GM04504 (cell line): ENCODE data around the gene CENPN.

Source experiments
- DNase-seq: peaks from one replicate; pipeline ENCODE4 v3.0.0-alpha.2; 2012; ENCODE audit warnings: low read depth

CENPN gene

GRCh38 chr16:81006813-81007695 is at the start of gene CENPN, which contains the start of gene CMC2:
CENPN (plus strand) TSS chr16:81007214; CDS start chr16:81011940, 4,726 bp downstream.
CMC2 (minus strand) TSS chr16:81006885; CDS start chr16:80997394, 9,491 bp downstream.
- DNase-seq: peak; percentile 99

DNA sequence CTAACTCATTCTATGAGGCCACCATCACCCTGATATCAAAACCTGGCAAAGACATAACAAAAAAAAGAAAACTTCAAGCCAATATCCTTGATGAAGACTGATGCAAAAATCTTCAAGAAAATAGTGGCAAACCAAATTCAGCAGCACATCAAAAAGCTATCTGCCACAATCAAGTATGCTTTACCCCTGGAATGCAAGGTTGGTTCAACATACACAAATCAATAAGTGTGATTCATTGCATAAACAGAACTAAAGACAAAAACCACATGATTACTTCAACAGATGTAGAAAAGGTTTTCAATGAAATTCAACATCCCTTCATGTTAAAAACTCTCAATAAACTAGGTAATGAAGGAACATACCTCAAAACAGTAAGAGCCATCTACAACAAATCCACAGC is 48.7 kb upstream of the CENPN start:
- DNase-seq: no peak

- no peak for DNase-seq
These were observed 44.1 kb upstream of the CENPN start for GRCh38 chr16:80962879-80963278.

DNA sequence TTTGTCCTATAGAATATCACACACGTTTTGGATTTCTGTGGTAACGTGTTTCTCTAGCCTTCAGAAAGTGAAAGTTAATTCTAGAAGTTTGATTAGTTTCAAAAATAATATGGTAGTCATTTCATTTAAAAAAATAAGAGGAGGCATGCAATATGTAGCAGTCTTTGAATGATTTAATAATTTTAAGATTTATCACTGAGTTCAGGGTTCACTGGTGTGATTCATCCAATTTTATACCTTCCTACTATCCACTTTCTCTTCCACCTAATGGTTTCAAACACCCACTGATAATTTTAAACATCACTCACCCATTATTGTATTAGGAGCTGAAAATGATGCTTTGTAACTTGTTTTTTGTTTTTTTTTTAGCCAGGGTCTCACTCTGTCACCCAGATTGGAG is 42.7 kb upstream of the CENPN start:
- no peak for DNase-seq

- no peak for DNase-seq
These were observed 40.4 kb upstream of the CENPN start for GRCh38 chr16:80966617-80967016.

DNA sequence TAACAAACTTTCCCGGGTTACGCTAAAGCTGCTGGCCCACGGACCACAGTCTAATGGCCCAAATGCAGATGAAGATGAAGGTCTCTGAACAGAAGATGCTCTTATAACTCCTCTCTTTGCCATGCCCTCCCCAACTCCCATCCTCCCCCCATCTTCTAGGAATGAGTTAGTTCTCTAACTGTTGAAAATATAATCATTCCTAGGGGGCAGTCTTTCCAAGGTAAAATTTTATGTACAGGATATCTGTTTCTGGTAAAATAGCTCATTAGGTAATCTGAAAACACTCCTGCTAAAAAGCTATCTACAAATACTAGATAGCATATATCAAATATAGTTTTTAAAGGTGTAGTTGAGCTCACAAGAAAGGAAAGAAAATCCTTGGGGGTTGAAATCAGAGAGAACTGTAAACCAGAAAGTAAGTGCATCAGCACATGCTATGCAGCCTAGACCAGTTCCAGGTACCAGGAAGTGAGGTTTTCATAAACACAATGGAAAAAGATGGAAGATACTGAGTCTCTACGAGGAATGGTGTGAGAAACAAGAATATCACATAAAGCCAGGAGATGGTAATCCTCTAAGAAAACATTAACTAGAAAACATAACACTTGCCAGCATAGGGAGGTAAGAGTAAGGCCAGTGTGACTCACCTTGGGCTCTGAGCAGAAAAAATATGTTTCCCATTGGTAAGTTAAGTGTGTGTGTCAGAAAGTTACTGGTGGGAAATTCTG is 38.5 kb upstream of the CENPN start:
- peak; percentile 10 for DNase-seq

DNA sequence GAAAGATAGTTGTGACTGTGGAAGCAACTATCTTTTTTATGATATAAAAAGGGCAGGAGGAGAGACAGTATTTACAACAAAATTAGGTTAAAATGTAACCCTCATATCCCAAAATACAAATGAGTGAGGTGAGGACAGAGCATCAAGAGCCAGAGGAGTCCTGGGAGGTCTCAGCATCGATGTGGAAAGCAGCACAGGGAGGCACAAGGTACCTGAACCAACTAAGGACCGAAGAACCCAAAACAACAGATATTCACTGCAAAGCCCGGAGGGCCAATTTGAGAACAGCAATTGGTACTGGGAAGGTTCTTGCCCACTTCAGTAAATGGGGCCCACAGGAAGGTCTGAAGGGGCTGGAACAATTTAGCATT is 37.9 kb upstream of the CENPN start:
- DNase-seq: no peak

- no peak for DNase-seq
These were observed 35.2 kb upstream of the CENPN start for GRCh38 chr16:80971819-80972218.

GRCh38 chr16:80972611-80973010 is 34.4 kb upstream of the CENPN start:
- DNase-seq: no peak

DNA sequence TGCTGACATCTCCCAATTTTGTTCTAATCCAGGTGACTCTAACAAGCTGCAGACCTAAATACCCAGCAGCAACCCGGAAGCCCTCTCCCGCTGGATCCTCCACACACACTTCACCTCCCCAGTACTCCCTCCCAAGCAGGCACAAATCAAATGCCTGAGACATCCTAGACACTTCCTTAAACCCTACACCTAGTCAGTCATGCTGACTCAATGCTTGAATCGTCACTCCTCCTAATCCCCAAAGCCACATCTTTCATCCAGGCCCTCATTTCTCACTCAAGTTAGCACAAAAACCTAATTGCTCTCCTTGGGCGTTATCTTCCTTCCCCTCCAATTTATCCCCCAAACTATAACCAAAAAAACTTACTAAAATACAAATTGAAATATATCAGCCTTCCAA is 33.0 kb upstream of the CENPN start:
- DNase-seq: no peak

GRCh38 chr16:80974649-80975376 is 32.2 kb upstream of the CENPN start:
- DNase-seq: no peak

DNA sequence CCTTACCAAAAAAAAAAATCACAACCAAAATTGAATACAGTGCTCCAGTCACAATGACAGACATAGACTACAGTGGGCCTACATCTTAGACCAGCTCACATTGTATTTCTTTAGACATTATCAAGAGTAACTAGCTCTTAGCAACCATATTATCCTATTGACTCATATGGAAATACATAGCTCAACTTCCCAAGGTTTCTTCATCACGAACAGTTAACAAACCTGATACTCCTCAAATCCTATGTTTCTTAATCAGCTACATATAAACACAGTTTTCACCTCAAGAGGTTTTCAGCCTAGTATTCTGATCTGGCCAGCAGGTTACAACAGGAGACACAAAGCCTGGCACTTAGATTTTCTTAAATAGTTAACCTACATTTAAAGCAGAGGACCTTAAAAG is 30.1 kb upstream of the CENPN start:
- no peak for DNase-seq

DNA sequence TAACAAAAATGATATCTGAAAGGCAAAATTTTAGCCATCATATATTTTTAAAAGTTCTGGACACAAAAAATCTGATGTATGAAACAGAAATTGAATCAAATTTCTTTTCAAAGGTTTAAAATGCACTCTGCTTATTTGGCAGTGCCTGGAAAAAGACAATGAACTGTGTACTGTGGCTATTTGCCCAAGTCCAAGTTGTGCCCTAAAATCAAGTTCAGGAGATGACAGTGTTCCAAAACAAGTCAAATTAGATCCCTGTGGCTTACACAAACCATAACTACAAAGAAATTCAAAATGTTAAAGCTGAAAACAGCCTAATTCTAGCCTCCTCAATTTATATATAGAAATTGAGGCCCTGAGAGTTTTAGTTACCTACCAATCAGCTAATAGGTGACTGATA is 25.9 kb upstream of the CENPN start:
- no peak for DNase-seq

GRCh38 chr16:80982646-80983045 is 24.4 kb upstream of the CENPN start:
- no peak for DNase-seq

DNA sequence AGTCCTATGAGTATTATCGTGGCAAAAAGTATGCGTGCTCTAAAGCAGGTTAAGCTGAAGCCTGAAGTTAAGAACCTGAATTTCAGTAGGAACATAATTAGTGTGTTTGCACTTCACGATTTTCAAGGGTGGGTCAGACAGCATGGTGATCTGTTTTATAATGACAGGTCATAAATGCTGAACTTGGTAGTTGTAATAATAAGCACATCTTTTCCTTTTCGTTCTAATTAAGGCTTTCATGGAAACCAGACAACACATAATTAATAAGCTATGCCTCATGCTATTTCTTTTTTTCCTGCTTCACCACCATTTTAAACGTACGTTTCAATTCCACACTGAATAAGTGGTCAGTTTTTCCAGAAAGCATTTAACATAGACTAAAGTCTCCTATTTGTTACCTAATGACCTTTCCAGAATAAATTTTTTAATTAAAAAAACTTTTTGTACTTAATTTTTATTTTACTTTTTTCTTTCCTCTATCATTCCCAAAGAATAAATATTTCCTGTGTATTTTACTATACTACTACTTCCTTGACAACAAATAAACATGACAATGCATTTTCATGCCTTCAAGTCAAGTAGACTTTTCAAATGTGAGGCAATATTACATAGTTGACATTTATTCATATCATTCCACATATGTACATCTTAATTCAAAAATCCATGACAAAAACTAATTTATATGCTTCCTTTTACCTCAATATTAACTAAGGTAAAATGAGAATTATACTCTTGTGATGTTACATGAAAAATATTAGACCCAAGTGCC is 22.7 kb upstream of the CENPN start:
- no peak for DNase-seq

- no peak for DNase-seq
These were observed 21.4 kb upstream of the CENPN start for GRCh38 chr16:80985611-80986010.

- no peak for DNase-seq
These were observed 20.5 kb upstream of the CENPN start for GRCh38 chr16:80986557-80986956.

DNA sequence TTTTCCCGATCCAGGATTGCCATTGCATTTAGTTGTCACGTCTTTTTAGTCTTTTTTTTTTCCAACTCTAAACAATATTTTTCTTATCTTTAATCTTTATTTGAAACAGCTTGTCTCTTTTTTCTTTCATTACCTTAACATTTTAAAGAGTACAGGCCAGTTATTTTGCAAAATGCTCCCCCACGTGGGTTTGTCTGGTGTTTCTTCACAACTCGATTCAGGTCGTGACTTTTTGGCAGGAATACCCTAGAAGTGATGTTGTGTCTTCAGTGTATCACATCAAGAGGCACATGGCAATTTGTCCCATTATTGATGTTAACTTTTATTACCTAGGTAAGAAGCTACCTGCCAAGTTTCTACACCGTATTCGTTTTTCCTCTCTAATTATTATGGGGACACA is 18.3 kb upstream of the CENPN start:
- no peak for DNase-seq

DNA sequence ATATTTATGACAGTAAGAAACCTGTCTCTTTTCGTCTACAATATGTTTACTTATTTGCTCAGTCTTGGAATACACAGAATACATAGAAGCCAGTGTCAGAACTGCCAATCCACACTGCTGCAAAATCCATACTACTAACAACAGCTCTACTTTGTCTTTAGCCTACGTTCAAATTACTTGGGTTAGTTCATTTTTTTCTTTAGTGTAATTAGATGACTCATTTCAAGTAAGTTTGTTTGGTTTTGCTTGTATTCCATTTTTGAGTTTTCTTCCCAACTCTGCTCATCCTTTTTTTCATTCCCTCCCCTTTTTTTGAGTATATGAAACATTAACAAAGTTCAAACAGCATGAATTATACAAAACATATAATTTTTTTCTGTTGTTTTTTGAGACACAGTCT is 17.2 kb upstream of the CENPN start:
- DNase-seq: no peak

DNA sequence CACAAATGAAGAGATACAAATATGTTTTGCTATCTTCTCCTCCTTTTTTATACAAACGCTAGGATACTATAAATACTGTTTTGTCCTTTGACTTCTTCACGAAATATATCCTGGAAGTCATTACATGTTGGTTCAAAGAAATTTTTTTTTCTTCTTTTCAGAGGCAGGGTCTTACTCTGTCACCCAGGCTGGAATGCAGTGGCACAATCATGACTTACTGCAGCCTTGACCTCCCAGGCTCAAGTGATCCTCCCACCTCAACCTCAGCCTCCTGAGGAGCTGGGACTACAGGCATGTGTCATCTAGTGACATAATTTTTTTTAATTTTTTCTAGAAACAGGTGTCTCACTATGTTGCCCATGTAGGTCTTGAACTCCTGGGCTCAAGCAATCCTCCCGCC is 16.4 kb upstream of the CENPN start:
- no peak for DNase-seq

DNA sequence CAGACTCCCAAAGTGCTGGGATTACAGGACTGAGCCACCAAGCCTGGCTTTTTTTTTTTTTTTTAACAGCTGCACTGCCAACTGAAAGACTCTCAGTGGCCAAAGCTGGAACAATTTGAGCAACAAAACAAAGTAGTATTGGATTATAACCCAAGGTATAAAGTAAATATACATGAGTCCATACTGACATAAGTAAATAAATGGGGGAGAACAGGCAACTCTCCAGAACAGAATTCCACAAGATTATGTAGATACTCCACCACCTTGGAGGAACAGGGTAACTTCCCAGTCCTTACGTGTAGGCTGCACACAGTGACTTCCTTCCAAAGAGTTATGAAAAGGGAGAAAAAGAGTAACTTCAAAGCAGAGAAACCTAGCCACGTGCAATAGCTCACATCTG is 16.0 kb upstream of the CENPN start:
- DNase-seq: no peak
